SK-MEL-5 (cell line): ENCODE measurements around the gene NRG3. TPM values are rescaled to one million over a fixed set of nuclear protein-coding genes. Genes with fewer than 3 reads are reported as not detected.
A peak's percentile ranks its signal among the peaks of the same experiment; 100 is the strongest.

Experiments used
- DNase-seq: peaks from one replicate; pipeline ENCODE4 v3.0.0-alpha.2; 2016; ENCODE audit warnings: low read depth, low spot score
- in situ Hi-C: cut with HindIII; loops from 2 replicates; pipeline ENCODE4 v1.10.0; 2016; ENCODE audit warnings: low sequenced_read_pairs, high pct_unique_total_duplicates, low pct_unique_long_range_greater_than_20kb
- total RNA-seq: library from RNA; depleted of rRNA; stranded (reverse); fragments of >200 nt; shearing (Covaris generic); gene quantifications from 2 replicates; pipeline ENCODE4 v1.2.3, GENCODE V29; 2014

Gene NRG3
- total RNA-seq, 1 experiment from 2014 or later, result 4.6 TPM

DNA sequence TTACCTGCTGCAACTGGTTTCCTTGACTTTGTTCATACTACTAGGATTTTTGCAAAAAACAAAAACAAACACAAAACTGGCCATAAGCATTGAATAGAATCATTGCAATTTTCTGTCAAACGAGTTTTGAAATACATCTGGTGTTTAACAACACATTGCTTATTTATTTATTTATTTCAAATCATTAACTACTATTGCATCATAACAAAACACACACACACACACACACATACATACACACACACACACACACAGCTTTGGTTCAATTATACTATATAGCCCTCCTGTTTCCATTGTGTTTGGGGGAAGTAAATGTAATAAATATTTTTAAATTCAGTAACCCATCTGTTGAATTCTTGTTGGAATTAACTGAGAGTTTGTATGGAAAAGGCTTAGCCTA lies 43.8 kb downstream of the NRG3 start:
- no peak for DNase-seq
- in situ Hi-C loops, result no loop called here

DNA sequence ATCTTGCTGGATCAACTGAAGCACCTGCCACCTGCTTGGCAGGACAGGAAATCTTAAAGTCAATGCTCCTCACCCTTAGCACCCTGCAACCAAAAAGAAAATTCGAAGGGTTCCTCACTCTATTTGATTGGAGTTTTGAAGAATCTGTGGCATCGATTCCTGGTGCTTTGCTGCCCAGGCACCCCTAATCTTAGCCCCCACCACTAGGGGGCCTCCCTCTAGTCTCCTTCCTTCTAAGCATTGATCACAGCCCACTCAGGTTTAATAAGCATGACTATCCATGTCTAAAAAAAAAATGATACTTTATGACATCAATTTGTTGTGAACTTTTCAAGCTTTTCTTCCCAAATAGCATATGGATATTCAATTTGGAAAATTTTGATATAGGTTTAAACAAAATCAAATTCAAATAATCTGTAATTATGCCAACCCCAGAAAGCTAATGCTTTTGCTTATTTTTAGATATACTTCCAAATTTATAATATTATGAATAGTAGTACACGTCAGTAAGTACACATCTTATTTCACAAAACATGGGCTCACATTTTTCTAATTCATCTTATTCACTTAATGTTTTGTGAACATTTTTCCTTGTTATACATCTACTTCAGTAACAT lies 45.3 kb downstream of the NRG3 start:
- in situ Hi-C loops, result no loop called here
- peak; percentile 45 for DNase-seq

- DNase-seq, result no peak
- in situ Hi-C loops, result no loop called here
These were observed 53.1 kb downstream of the NRG3 start for GRCh38 chr10:81928119-81928518.

GRCh38 chr10:81943583-81943982 lies 68.6 kb downstream of the NRG3 start:
- no peak for DNase-seq
- in situ Hi-C loops, result no loop called here

GRCh38 chr10:81944609-81945008 lies 69.6 kb downstream of the NRG3 start:
- in situ Hi-C loops, result no loop called here
- no peak for DNase-seq

- in situ Hi-C loops, result no loop called here
- DNase-seq, result peak; percentile 32
These were observed 74.3 kb downstream of the NRG3 start for GRCh38 chr10:81949283-81949682.

DNA sequence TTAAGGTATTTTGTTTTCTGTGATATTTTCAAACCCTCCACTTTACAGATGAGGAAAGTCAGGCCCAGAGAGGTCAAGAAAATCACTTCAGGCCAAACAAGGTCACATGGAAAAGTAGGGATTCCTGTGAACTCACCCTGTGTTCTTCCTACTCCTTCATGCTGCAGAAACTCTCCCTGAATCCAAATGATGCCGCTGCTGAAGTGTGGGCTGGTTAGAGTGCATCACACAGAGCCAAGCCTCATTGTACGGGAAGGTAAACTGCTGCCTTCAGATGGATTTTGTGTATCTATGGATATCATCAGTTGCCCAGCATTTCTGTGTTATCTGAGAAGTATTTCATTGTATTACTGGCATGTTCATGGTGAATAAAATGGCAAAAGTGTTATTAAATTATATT lies 75.4 kb downstream of the NRG3 start:
- no peak for DNase-seq
- in situ Hi-C loops, result no loop called here

DNA sequence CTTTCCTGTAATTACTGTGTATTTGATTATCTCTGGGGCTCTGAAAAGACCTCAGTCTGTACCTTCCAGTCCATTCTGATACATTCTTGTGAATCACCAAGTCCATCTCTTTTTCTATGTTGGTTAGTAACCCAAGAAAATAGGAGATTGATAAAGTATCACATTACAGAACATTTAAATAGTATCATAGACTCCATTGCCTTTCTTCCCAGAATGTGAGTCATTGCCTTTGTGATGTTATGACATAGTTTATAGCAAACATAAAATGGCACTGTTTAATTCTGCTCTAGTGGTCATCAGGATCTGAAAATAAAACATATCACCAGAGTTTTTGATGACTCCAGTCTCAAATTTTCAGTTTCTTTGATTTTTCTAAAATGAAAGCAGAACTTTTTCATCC lies 78.4 kb downstream of the NRG3 start:
- no peak for DNase-seq
- in situ Hi-C loops, result no loop called here

DNA sequence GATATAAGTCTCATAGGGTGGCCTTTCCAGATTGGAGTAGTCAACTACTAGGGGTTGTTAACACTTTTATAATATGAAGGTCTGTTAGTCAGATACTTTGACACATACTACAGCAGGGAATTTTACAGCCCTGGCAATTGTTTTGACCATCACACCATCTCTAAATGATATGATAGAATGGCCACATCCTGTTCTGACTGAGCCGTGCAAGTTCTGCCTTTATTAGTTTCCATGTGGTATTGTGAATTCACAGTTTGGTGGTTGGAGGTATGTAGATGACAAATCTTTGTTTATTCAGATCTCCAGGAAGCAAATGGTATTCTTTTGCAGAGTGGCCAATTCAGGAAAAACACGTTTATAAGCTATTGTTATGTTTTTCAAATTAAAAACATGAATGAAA lies 83.0 kb downstream of the NRG3 start:
- in situ Hi-C loops, result no loop called here
- DNase-seq, result no peak

GRCh38 chr10:81959016-81959415 lies 84.0 kb downstream of the NRG3 start:
- no peak for DNase-seq
- in situ Hi-C loops, result no loop called here

GRCh38 chr10:81961451-81962184 lies 86.6 kb downstream of the NRG3 start:
- in situ Hi-C loops, result no loop called here

DNA sequence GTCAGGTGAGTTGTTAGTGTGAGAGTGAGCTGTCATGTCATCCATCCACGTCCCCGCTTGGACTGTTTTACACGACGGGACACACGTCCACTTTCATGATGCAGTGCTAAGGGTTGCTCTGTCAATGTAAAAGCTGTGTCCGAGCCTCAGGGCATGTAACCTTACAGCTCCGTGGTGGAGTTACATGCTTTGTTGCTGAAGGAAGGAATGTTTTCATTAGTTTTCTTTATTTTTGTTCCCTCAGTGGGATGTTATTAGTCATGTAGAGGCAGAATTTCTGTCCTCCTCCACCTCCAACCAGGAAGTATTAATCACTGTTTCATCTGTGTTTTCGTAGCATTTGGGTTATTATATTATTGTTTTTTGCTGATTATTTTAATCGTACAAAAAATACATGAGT lies 88.6 kb downstream of the NRG3 start:
- DNase-seq, result no peak
- in situ Hi-C loops, result no loop called here

More at GRCh38 chr10:81961451-81962184, 86.6 kb downstream of the NRG3 start:
- DNase-seq, result no peak

DNA sequence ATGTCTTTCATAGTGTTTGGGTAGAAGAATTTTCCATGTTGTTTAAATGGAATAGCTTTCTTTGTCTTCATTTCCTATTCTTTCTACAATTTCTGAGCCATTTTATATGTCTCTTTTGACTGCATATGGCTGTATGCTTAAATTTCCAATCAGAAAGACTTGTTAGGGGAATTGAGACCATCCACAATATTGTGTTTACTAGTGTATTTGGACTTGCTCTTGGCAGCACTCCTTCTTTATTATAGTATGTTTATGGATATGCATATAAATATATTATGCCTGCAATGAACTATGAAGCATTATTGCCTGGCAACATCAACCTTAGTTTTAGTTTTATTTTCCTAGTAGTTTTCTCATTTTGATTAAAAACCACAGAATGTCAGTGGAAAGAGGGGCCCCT lies 92.7 kb downstream of the NRG3 start:
- no peak for DNase-seq
- in situ Hi-C loops, result no loop called here

- in situ Hi-C loops, result no loop called here
- no peak for DNase-seq
These were observed 94.1 kb downstream of the NRG3 start for GRCh38 chr10:81969136-81969535.

GRCh38 chr10:81978238-81978637 lies 103.2 kb downstream of the NRG3 start:
- in situ Hi-C loops, result no loop called here

DNA sequence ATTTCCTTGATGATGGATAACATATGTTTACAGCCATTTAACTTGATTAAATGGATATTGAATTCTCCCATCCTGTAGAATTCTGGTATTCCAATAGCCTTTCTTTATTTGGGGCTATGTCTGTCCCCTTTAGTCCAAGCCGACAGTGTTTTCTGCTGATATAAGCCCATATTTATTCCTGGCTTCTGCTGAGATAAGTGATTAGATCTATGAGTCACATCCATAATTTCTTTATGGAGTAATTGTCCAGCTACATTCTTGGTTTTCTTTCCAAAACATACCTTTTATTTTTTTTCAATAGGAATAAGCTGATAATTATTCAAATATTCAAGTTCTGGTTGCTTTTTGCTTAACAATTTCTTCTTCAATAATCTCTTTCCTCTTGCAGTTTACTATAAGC lies 106.7 kb downstream of the NRG3 start:
- in situ Hi-C loops, result no loop called here

More at GRCh38 chr10:81978238-81978637, 103.2 kb downstream of the NRG3 start:
- DNase-seq, result peak; percentile 33

GRCh38 chr10:81984428-81984827 lies 109.4 kb downstream of the NRG3 start:
- in situ Hi-C loops, result no loop called here
- no peak for DNase-seq

More for the DNA sequence above, 106.7 kb downstream of the NRG3 start:
- no peak for DNase-seq

DNA sequence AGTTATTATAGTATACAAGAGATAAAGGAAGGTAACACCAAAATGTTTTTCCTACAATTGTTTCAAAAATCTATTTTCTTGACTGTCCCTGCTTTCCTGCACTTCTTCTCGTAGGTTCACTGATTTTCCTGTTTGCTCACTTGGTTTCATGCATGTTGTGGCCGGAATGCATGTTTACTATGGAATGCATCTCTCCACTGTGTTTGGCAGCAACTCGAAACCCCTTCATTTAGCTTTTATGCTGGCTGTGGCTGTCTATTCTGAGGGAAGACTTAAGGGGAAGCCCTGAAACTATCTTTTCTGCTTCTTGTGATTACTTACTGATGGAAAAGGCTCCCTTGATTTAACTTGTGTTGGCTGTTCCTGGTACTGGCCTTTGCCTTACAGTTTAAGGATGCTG lies 120.3 kb downstream of the NRG3 start:
- in situ Hi-C loops, result no loop called here
- DNase-seq, result no peak

GRCh38 chr10:81996927-81997326 lies 121.9 kb downstream of the NRG3 start:
- no peak for DNase-seq
- in situ Hi-C loops, result no loop called here
